A549 (cell line): ENCODE measurements around the gene EBF3.

ENCODE experiments used
- POLR2A ChIP-seq: IDR thresholded peaks from 2 replicates; pipeline ENCODE4 v1.6.1; 2012; ENCODE audit warnings: mild to moderate bottlenecking, low read length
- TF ChIP-seq, protein P1 (sequence below): fragments of >200 bp; sonication (Bioruptor Twin); formaldehyde crosslinking; IDR thresholded peaks from 3 replicates; pipeline ENCODE4 v1.5.1; 2016

- TF ChIP-seq, protein P1, sequence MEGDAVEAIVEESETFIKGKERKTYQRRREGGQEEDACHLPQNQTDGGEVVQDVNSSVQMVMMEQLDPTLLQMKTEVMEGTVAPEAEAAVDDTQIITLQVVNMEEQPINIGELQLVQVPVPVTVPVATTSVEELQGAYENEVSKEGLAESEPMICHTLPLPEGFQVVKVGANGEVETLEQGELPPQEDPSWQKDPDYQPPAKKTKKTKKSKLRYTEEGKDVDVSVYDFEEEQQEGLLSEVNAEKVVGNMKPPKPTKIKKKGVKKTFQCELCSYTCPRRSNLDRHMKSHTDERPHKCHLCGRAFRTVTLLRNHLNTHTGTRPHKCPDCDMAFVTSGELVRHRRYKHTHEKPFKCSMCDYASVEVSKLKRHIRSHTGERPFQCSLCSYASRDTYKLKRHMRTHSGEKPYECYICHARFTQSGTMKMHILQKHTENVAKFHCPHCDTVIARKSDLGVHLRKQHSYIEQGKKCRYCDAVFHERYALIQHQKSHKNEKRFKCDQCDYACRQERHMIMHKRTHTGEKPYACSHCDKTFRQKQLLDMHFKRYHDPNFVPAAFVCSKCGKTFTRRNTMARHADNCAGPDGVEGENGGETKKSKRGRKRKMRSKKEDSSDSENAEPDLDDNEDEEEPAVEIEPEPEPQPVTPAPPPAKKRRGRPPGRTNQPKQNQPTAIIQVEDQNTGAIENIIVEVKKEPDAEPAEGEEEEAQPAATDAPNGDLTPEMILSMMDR = no peak
- TF ChIP-seq POLR2A = no peak
Observed at GRCh38 chr10:130002606-130003005, 38.5 kb upstream of the EBF3 start.
